Bronchial epithelial cell (primary cell): ENCODE data around the gene TTC39C. TPM values are rescaled to one million over a fixed set of nuclear protein-coding genes. Genes with fewer than 3 reads are reported as not detected.

Source experiments
- DNase-seq: peaks from one replicate; pipeline ENCODE4 v3.0.0-alpha.2; 2010; ENCODE audit warnings: low read depth
- FAIRE-seq: peaks from 2 replicates; lab custom pipeline; 2011; peaks lifted over from hg19 to GRCh38; lab: Jason Lieb, UNC
- H3K27me3 ChIP-seq: 2 replicates; pipeline ENCODE4 v1.5.1; 2011; ENCODE audit warnings: low read length; ENCODE audit not compliant: control insufficient read depth, insufficient read depth
- H3K36me3 ChIP-seq: 2 replicates; pipeline ENCODE4 v1.5.1; 2011; ENCODE audit warnings: low read length; ENCODE audit not compliant: control insufficient read depth, insufficient read depth
- H3K4me3 ChIP-seq: 2 replicates; pipeline ENCODE4 v1.5.1; 2011; ENCODE audit warnings: mild to moderate bottlenecking, low read depth, low read length, control low read depth
- total RNA-seq: library from RNA; depleted of rRNA; stranded (reverse); fragments of >200 nt; gene quantifications from 2 replicates; pipeline ENCODE4 v1.2.1, GENCODE V29; 2014
- TF ChIP-seq, protein P1 (sequence below): IDR thresholded peaks from 2 replicates; pipeline ENCODE4 v1.5.1; 2011; ENCODE audit warnings: mild to moderate bottlenecking, moderate library complexity, low read length, control low read depth, inconsistent platforms; ENCODE audit not compliant: insufficient read depth, severe bottlenecking

The TTC39C gene
- total RNA-seq, 1 donor from 2014 or later: 15.3 TPM

GRCh38 chr18:24018299-24018886 is 3.8 kb downstream of the TTC39C start:
- H3K4me3 ChIP-seq: no peak overlapping the region
- peak; percentile 43 for FAIRE-seq
- DNase-seq: no peak
- H3K36me3 ChIP-seq: no peaks in the 10 kb centered on the region
- H3K27me3 ChIP-seq: no peaks in the 10 kb centered on the region
- TF ChIP-seq, protein P1, sequence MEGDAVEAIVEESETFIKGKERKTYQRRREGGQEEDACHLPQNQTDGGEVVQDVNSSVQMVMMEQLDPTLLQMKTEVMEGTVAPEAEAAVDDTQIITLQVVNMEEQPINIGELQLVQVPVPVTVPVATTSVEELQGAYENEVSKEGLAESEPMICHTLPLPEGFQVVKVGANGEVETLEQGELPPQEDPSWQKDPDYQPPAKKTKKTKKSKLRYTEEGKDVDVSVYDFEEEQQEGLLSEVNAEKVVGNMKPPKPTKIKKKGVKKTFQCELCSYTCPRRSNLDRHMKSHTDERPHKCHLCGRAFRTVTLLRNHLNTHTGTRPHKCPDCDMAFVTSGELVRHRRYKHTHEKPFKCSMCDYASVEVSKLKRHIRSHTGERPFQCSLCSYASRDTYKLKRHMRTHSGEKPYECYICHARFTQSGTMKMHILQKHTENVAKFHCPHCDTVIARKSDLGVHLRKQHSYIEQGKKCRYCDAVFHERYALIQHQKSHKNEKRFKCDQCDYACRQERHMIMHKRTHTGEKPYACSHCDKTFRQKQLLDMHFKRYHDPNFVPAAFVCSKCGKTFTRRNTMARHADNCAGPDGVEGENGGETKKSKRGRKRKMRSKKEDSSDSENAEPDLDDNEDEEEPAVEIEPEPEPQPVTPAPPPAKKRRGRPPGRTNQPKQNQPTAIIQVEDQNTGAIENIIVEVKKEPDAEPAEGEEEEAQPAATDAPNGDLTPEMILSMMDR: no peak

- H3K4me3 ChIP-seq: no peak overlapping the region
- no peaks in the 10 kb centered on the region for H3K27me3 ChIP-seq
- DNase-seq (no peak), FAIRE-seq (no peak)
- H3K36me3 ChIP-seq: no peaks in the 10 kb centered on the region
- TF ChIP-seq, protein P1: no peak
Observed at GRCh38 chr18:24019641-24020331, 5.2 kb downstream of the TTC39C start.

DNA sequence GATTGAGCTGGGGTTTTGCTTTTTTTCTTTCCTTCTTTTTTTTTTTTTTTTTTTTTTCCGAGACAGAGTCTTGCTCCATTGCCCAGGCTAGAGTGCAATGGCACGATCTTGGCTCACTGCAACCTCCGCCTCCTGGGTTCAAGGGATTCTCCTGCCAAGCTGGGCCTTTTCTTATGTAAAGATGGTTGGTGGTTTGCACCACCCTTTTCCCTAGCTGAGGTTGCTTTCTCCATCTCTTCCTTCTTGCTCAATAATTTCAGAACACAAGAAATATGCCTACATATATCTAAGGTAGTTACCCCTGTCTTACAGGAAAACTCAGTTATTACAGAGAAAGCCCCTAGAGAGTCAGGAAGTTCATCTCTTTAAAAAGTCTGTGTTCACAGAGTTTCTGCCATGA is 7.0 kb downstream of the TTC39C start:
- no peaks in the 10 kb centered on the region for H3K27me3 ChIP-seq
- TF ChIP-seq, protein P1: no peak
- H3K36me3 ChIP-seq: no peaks in the 10 kb centered on the region
- no peak overlapping the region for H3K4me3 ChIP-seq
- no peak for FAIRE-seq
- DNase-seq: no peak

DNA sequence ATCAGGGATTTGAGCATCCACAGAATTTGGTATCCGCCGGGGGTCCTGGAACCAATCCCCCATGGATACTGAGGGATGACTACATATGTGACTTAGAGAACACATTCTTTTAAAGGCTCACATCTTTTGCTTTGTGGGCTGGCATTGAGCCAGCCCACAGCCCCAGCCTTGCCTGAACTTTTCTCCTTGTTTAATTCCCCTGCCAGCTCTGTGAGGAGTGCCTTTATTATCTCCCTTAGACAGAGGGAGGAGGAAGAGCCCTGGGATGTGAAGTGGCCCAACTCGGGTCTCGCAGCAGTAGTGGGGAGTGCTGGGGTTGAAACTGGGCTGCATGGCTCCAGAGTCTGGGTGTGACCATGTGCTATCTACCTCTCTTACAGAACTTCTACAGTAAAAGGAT is 7.6 kb downstream of the TTC39C start:
- TF ChIP-seq, protein P1: no peak
- no peaks in the 10 kb centered on the region for H3K36me3 ChIP-seq
- FAIRE-seq (no peak), DNase-seq (no peak)
- no peak overlapping the region for H3K4me3 ChIP-seq
- H3K27me3 ChIP-seq: no peaks in the 10 kb centered on the region

GRCh38 chr18:24023185-24023814 is 8.7 kb downstream of the TTC39C start:
- no peak for FAIRE-seq
- Histone ChIP-seq H3K4me3 (no peak overlapping the region), H3K27me3 (no peaks in the 10 kb centered on the region), H3K36me3 (no peaks in the 10 kb centered on the region)
- peak; percentile 46 for DNase-seq
- TF ChIP-seq, protein P1: peak; percentile 25
